Endothelial cell (in vitro differentiated cells): ENCODE measurements around the gene PPP1R1C. TPM values are rescaled to one million over a fixed set of nuclear protein-coding genes. Genes with fewer than 3 reads are reported as not detected.

Experiments used
- DNase-seq: peaks from one replicate; pipeline ENCODE4 v3.0.0; 2021; ENCODE audit warnings: low spot score
- H3K27ac Mint-ChIP-seq: one replicate; pipeline ENCODE4 v1.8.0; 2021; ENCODE audit warnings: mixed read lengths, inconsistent platforms; ENCODE audit not compliant: unreplicated experiment
- H3K27me3 Mint-ChIP-seq: one replicate; pipeline ENCODE4 v1.8.0; 2021; ENCODE audit warnings: mild to moderate bottlenecking, moderate library complexity, mixed read lengths, inconsistent platforms; ENCODE audit not compliant: unreplicated experiment
- H3K36me3 Mint-ChIP-seq: one replicate; pipeline ENCODE4 v1.8.0; 2021; ENCODE audit warnings: mild to moderate bottlenecking, low read depth, mixed read lengths, inconsistent platforms; ENCODE audit not compliant: unreplicated experiment
- H3K4me1 Mint-ChIP-seq: one replicate; pipeline ENCODE4 v1.8.0; 2021; ENCODE audit warnings: mild to moderate bottlenecking, mixed read lengths, inconsistent platforms; ENCODE audit not compliant: unreplicated experiment
- H3K4me3 Mint-ChIP-seq: one replicate; pipeline ENCODE4 v1.8.0; 2021; ENCODE audit warnings: mild to moderate bottlenecking, mixed read lengths, inconsistent platforms; ENCODE audit not compliant: unreplicated experiment
- H3K9me3 Mint-ChIP-seq: one replicate; pipeline ENCODE4 v1.8.0; 2021; ENCODE audit warnings: mixed read lengths, inconsistent platforms; ENCODE audit not compliant: unreplicated experiment
- CTCF ChIP-seq: fragments of 200-600 bp; sonication (generic); IDR thresholded peaks from one replicate; pipeline ENCODE4 v1.5.0; 2021; ENCODE audit warnings: antibody characterized with exemption; ENCODE audit not compliant: unreplicated experiment
- total RNA-seq: library from RNA; stranded (reverse); fragmentation: NEBNext Ultra II Directional; extraction: Animal tissue kit (Norgen Biotek cat#: 25700); gene quantifications from one replicate; pipeline ENCODE4 v1.2.1, GENCODE V29; 2021; ENCODE audit not compliant: unreplicated experiment

Gene PPP1R1C
- total RNA-seq, 1 donor from 2014 or later, result 0.97 TPM

- H3K27me3 Mint-ChIP-seq, result no peaks in the 10 kb centered on the region
- no peak for DNase-seq
- H3K9me3 Mint-ChIP-seq, result no peaks in the 10 kb centered on the region
- no peak overlapping the region for H3K4me3 Mint-ChIP-seq
- peaks cover 2% of the 10 kb centered on the region for H3K4me1 Mint-ChIP-seq
- H3K27ac Mint-ChIP-seq, result no peak overlapping the region
- no peak for TF ChIP-seq CTCF
- H3K36me3 Mint-ChIP-seq, result no peaks in the 10 kb centered on the region
These were observed 94.8 kb downstream of the PPP1R1C start for GRCh38 chr2:182080493-182080892.

DNA sequence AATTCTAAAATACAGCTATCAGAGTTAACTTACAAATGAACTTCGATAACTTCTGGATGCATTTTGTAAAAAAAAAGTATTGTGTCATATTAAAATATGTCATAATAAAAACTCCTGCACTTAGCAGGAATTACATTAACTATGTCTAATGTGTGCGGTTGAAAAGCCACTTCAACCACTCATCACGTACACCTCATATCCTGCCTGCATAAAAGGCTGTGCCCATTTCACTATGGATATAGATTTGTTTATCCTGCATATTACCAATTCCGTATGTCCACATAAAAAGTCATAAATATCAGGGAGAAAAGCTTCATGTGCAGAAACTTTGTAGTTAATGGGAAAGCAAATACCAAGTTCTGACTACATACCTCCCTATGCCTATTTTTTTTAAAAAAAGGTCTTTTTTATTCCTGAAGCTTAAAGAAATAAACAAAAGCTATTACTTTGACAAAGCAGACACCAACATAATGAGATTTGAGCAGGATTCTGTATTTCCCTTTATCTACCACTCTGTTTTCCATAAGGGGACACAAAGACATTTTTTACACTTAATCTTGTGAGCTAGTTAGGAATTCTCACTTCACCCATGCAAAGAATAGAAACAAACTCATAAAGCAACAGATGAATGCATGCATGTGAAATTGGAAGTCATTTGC, 96.1 kb downstream of the PPP1R1C start:
- Mint-ChIP-seq H3K27ac (no peak overlapping the region), H3K36me3 (no peaks in the 10 kb centered on the region), H3K27me3 (no peaks in the 10 kb centered on the region), H3K9me3 (no peaks in the 10 kb centered on the region), H3K4me1 (peaks cover 2% of the 10 kb centered on the region), H3K4me3 (no peak overlapping the region)
- no peak for DNase-seq
- no peak for TF ChIP-seq CTCF

GRCh38 chr2:182088681-182089320, 103.1 kb downstream of the PPP1R1C start:
- Mint-ChIP-seq H3K4me3 (no peak overlapping the region), H3K36me3 (peaks cover 3% of the 10 kb centered on the region), H3K27ac (no peak overlapping the region), H3K9me3 (no peaks in the 10 kb centered on the region), H3K27me3 (no peaks in the 10 kb centered on the region), H3K4me1 (peaks cover 2% of the 10 kb centered on the region)
- TF ChIP-seq CTCF, result no peak
- DNase-seq, result no peak

DNA sequence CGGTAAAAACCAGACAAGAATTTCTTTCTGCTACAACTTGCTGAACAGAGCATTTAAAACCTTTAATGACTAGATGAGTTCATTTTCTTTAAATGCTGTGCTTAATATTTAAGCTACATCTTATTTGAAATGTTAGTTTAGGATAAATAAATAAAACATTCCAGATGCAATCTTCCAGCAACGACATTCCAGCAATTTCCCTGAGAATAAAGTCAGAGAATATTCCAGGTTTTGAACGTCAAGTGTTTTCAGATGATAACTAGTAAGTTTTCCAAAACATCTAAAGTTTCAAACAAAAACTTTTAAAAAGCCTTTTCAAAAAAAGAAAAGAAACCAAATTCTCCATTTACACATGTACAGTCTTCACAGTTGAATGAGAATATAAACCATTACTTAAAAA, 104.8 kb downstream of the PPP1R1C start:
- H3K27me3 Mint-ChIP-seq, result no peaks in the 10 kb centered on the region
- peaks cover 2% of the 10 kb centered on the region for H3K4me1 Mint-ChIP-seq
- no peaks in the 10 kb centered on the region for H3K9me3 Mint-ChIP-seq
- DNase-seq, result no peak
- H3K4me3 Mint-ChIP-seq, result no peak overlapping the region
- no peak for TF ChIP-seq CTCF
- H3K27ac Mint-ChIP-seq, result no peak overlapping the region
- H3K36me3 Mint-ChIP-seq, result peaks cover 3% of the 10 kb centered on the region

DNA sequence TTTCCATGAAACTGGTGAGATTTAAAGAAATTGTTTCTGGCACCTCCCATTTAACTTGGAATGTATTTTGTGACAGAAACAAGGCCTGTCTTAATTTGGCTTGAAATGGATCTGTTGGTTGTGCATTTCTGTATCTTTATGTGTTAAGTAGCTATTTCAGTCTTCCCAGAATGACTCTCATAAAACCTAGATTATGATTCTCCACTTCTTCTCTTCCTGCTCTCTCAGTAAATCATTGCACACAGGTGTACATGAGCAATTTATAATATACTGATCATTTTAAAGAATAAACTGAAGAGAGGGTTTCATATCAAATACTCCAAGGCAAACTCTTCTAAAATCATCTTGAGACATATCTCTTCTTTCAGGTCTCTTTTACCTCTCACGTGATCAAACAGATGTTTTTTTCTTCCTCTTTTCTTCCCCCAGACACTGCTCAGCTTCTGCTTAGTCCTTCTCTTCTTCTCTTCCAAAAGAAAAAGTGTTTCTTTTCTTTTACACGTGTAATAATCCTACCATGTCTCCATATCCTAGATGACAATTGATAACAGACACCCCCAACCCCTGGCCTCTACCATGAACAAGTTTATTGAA, 112.0 kb downstream of the PPP1R1C start:
- Mint-ChIP-seq H3K36me3 (no peaks in the 10 kb centered on the region), H3K27me3 (no peaks in the 10 kb centered on the region), H3K9me3 (no peaks in the 10 kb centered on the region), H3K4me3 (no peak overlapping the region), H3K27ac (no peak overlapping the region), H3K4me1 (no peaks in the 10 kb centered on the region)
- no peak for DNase-seq
- no peak for TF ChIP-seq CTCF
